Stimulated activated CD8-positive, alpha-beta memory T cell treated with anti-CD3 and anti-CD28 coated beads, Interleukin-12 subunit alpha, Interleukin-12 subunit beta, amount 100 ng/mL, for 24 hours (primary cell): ENCODE results near the gene ITSN1.
A peak's percentile ranks its signal among the peaks of the same experiment; 100 is the strongest.
"Not testable (repeated sequence)": the region's sequence is repeated elsewhere in the genome, so short reads cannot be mapped to it uniquely, and the experiment has no call there.

Experiments used
- DNase-seq: peaks from one replicate; pipeline ENCODE4 v3.0.0-alpha.2; 2020; ENCODE audit errors: extremely low read depth

The ITSN1 gene

DNA sequence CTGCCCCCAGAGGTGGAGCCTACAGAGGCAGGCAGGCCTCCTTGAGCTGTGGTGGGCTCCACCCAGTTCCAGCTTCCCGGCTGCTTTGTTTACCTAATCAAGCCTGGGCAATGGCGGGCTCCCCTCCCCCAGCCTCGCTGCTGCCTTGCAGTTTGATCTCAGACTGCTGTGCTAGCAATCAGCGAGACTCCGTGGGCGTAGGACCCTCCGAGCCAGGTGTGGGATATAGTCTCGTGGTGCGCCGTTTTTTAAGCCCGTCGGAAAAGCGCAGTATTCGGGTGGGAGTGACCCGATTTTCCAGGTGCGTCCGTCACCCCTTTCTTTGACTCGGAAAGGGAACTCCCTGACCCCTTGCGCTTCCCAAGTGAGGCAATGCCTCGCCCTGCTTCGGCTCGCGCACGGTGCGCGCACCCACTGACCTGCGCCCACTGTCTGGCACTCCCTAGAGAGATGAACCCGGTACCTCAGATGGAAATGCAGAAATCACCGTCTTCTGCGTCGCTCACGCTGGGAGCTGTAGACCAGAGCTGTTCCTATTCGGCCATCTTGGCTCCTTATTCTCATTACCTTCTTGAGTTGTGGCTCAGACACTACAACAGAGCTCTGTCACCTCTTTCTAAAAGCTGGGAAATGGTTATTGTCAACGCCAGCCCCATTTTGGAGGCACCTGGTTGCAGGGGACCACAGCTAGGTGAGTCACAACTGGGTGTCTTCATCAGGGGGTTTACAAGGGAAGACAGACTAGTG is 288.9 kb downstream of the ITSN1 start:
- DNase-seq: not testable (repeated sequence)

DNA sequence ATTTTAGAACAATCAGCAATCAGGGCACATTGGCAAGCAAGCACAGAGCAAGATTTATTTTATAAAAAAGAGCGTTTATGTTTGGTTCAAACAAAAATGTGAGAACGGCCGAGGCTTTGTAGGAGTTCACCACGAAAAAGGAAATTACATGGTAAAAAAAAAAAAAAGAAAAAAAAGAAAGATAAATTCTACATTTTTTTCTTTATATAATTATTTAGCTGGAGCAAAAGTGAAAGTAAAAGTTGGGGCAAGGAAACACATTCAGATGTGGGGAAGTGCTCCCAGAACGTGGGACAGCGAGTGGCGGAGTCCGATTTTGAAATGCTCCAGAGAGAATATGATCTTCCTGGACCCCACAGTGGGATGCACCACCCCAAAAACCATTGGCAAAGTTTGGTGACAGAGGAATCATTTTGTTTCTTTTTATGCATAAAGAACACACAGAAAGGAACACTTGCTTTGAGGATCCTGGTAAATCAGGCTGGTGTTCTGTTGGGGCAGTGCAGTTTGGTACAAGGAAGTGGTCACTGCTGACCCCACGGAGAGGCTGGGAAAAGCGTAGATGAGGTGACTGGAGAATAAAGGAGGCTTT is 289.6 kb downstream of the ITSN1 start:
- DNase-seq: no peak

DNA sequence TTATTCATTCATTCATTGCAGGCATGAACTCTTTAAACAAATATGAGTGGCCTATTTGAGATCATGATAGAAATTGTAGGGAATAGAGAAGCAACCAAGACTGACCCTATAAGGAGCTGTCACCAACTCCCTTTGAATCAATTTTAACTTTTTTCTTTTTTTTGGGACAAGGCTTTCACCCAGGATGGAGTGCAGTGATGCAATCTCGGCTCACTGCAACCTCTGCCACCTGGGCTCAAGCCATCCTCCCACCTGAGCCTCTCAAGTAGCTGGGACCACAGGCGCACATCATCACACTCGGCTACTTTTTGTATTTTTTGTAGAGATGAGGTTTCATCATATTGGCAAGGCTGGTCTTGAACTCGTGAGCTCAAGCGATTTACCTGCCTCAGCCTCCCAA is 290.4 kb downstream of the ITSN1 start:
- no peak for DNase-seq

DNA sequence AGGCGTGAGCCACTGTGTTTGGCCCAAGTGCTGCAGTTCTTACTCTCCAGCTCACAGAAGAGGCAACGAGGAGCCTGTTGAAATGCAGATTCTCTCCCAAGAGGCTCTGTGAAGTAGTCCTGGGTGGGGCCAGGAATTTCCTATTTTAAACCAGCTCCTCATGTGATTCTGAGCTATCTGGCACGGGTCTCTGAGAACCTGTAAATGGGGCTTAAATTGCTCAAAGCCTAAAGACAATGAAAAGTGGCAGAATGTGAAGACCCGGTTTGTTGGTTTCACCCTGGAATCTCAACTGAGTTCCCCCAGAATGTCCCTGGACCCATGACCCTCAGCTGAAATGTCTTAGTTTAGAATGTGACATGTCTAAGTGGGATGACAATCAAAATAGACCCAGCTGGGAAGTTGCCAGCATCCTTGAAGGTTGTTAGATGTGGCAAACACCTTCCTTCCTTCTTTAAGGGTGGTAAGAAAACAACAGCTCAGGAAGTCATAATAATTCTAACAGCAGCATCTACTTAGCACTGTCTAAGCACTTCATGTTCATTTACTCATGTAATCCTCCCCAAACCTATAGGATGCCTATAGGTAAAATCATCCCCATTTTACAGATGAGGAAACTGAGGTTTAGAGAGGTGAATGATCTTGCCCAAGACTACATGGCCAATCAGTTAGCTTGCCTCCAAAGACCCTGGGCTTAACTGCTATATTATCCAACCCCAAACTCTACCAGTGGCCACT is 294.2 kb downstream of the ITSN1 start:
- no peak for DNase-seq

DNA sequence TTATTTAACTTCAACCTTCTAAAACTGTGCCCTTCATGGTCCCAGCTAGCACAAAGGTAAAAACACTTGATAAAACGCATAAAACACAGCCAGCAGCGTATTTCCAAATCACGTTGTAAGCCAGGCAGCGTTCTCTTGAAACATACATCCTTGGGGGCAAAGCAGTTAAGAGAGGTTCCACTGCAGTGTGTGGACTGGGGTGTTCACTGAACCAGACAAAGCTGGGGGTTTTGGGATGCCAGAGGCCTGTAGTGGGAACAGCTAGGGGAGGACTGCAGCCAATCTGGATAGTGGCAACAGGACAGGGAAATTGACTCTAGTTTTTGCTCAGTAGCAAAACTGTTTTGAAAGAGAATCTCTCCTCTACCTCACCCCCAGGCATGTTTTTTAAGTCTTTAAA is 294.8 kb downstream of the ITSN1 start:
- no peak for DNase-seq

DNA sequence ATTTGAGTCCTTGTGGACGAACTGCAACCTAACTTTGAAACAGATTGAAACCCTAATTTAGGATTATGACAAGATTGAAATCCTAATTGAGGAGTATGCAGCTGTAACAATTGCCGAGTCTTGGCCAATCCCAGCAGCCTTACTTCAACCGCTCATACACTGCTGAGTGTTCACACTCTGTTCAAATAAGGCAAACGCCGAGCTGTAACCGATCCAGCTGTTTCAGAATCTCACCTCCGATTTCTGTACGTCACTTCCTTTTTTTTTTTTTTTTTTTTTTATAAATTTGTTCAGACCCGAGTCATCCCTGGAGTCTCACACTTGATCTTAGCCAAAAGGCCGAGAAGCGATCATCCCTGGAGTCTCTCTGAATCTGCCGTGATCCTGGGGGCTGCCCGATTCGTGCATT is 295.6 kb downstream of the ITSN1 start:
- no peak for DNase-seq

DNA sequence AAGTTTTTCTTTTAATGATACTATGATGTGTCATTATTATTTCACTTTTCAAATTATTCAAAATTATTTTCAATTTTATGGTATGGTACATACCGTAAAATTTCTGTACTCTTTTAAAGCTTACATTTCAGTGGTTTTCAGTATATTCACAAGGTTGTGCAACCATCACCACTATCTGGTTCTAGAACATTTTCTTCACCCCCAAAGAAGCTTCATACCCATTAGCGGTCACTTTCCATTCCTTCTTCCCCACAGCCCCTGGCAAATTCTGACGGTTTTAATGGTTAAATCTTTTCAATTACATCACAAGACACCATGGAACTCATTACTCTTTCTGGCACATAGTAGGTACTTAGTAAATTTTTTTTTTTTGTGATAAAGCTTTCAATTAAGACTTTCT is 296.1 kb downstream of the ITSN1 start:
- DNase-seq: no peak

DNA sequence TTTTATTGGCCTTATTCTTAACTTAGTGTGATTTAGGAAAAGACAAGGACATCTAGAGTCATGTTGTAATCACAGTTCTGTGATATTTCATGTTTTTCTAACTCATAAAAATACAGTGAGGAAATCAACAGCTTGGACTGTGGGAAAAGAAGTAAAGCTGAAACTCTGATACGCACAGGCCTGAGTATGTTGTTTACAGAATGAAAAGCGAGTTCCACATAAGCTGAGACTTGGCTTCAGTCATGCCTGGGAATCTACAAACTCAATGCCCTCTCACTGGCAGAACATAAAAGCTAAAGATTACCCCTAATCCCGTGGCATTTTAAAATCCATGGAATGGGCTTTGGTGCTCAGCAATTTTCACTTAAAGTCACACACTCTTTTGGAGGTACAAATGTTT is 296.9 kb downstream of the ITSN1 start:
- no peak for DNase-seq

DNA sequence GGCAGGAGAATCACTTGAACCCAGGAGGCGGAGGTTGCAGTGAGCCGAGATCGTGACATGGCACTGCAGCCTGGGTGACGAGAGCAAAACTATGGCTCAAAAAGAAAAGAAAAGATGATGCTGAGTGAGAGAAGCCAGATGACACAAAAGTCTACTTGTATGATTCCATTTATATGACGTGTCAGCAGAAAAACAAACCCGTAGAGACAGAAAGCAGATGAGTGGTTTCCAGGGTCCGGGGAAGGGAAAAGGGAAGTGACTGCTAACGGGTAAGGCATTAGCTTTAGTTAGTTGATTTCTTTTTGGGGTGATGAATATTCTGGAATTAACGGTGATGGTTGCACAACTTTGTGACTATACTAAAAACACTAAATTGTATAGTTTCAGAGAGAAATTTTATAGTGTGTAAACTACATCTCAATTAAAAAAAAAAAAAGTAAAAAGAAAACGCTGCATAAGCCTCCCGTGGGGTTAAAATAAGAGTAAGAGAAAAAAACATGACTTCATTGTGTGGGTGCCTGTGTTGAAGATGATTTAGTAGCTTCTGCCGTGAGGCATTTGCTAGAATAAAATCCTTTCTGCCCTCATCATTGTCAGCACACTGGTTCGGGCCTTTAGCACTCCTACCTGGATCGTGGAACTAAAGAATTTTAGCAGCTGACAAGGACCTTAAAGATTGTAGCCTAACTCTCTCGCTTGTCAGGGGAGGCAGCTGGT is 298.0 kb downstream of the ITSN1 start:
- DNase-seq: no peak

DNA sequence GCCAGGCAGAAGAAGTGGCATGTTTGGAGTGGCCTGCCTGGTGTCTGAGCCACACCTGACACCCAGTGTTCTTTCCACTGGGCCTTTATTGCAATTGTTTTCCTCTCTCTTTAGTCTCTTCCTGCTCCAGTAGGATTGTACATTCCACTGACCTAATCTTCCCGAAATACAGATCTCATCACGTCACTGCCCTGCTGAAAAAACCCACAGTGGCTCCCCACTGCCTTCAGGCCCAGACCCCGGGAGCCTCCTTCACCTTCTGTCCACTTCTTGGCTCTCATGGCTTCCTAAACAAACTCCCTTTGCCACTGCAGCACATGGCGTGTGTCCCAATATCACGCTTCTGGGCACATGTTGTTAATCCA is 298.6 kb downstream of the ITSN1 start:
- DNase-seq: no peak

DNA sequence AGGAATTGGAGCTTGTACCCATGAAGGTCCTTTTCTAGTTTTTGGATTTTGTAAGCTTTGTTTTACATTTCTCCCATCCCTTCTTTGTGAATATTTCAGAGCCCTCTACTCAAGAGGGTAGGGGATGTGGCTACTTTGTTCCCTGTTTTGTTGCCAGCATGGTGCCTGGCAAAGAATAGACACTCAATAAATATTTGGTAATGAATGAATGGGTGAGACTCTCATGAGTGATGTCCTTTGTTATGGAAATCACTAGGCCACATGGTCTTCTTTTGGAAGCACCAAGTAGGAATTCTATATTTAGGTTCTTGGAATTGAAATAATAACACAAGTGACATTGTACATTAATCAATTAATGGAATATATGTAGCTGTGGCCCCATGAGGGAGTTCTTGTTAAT is 300.1 kb downstream of the ITSN1 start:
- DNase-seq: no peak

DNA sequence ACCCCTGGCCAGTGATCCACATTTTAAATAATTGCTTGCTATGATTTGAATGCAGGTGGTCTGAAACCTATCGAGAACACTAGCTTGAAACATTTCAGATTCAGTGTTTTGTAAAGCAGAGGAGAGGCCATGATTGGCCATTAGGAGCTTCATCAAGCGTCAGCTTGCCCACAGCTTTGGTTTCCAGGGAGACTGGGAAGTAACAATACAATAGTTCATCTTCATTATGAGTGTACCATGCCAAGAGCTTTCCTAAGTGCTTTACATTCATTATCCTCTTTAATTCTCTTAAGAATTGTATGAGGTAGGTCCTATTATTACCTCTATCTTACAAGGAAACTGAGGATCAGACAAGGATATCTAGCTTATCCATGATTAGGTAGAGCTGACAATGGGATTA is 301.0 kb downstream of the ITSN1 start:
- DNase-seq: no peak

DNA sequence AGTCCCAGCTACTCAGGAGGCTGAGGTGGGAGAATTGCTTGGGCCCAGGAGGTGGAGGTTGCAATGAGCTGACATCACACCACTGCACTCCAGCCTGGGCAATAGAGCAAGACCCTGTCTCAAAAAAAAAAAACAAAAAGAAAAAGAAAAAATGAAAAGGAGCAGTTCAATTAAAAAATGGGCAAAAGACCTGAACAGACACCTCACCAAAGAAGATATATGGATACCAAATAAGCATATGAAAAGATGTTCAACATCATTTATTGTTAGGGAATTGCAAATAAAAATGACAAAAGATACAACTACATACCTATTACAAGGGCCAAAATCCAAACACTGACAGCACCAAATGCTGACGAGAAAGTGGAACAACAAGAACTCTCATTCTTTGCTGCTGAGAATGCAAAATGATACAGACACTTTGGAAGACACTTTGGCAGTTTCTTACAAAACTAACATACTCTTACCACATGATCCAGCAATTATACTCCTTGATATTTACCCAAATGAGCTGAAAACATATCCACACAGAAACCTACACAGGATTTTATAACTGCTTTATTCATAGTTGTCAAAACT is 302.0 kb downstream of the ITSN1 start:
- no peak for DNase-seq

DNA sequence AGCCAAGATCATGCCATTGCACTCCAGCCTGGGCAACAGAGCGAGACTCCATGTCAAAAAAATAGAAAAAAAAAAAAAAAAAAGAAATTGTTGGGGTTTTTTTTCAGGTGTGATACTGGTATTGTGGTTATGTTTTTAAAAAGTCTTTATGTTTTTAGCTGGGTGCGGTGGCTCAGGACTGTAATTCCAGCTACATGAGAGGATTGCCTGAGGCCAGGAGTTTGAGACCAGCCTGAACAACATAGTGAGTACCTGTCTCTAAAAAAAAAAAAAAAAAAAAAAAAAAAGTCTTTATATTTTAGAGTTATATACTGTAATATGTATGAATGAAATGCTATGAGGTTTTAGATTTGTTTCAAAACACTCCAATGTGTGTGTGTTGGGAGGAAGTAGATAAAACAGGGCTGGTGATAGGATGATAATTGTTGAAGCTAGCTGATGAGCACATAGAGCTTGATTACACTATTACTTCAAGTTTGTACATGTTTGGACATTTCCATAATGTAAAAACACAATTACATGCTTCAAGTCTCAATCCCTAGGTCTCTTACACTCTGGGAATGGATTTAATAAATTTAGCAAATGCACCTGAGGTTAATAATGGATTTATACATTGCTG is 303.5 kb downstream of the ITSN1 start:
- no peak for DNase-seq

DNA sequence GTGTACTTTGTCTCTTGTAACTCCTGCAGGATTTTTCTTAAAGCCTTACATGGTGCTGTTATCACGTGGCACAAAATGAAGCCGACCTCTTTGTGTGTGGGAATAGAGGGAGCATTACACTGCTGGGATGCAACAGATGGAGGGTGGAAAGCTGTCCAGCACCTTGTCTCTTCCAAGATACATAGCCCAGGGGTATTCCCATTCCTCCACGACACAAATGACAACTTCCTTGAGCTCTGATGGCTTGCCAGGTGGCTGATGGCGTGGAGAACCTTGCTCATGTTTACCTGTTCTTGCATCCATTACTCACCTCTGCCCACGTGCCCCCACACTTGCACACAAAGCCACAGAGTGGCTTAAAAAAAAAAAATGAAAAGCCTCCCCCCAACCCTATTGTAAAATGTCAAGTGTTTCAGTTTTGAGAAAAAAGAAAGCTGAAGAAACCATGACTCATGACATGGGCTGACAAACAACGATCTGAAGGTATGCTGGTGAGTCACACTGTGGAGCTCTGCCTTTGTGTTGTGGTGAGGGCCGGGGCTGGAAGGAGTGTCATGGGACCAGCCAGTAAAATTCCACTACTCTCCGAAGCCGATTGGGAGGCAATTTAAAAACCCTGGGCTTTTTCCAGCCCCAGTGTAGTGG is 305.3 kb downstream of the ITSN1 start:
- peak; percentile 67 for DNase-seq

DNA sequence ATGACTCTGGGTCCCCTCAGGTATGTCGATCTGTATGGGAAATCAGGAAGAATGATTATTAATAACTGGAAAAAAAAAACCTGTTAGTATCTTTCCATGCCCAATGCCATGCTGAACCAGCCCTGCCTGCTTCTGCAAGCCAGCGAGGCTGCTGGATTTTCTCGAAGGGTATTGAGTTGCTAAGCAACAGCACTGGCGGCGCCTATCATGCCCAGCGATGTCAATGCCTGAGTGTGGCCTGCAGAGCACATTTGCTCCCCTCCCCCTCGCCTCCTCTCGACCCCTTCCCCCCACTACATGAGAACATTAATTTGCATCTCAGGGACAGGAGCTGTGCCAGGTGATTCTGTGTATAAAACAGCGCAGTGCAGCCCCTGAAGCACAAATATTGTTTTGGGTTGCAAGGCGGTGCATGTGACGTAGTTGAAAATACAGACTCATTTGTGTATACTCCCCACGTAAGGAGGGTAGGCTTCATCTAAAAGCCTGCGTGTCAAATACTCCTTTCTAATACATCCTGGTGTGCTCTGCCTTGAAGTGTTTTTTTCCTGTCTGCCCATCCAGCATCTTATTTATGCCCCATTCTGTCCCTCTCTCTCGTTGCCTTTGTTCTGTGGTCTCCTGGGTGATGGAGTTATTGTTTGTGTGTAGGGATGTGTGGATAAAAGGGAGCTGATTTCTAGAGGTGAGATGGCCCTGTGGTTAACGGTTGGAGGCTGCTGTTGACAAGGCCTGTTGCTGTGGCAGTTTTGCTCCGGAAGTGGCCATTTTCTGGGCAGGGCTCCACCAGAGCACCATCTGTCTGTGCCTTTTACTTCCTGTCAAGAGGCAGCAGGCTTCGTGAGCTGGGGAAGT is 306.0 kb downstream of the ITSN1 start:
- DNase-seq: peak; percentile 54

DNA sequence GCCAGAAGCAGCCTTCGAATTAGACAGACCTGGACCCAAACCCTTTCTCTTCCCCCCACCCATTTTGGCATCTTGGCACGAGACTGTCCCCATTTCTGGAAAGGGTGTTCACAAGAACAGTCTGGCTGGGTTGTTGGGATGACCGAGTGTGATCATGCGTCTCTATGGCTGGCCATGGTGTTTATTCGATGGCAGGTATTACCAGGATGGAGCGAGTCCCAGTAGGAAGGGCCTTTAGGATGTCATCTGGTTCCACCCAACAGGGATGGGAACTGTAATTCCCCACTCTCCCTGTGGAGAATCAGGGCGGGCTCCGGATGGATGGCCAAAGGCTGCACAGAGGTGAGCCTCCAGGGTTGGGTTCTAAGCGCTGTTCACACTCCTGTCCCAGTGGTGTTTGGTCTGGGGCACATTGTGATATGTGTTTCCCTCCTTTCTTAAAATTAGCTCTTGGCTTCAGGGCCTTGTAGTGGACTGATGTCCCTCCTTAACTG is 306.7 kb downstream of the ITSN1 start:
- DNase-seq: no peak
